A549 (cell line): ENCODE results near the gene SALL4. TPM values are rescaled to one million over a fixed set of nuclear protein-coding genes. Genes with fewer than 3 reads are reported as not detected.

Source experiments
- ATAC-seq, 2 experiments: fragments of 200-7000 bp in 1 of 2; fragments of >200 bp in 1 of 2; cut with Nextera tagmentation in 1 of 2; cut with Tn5 transposase in 1 of 2; 3 replicates each; pipeline versions ENCODE4 v1.8.0 to v1.9.1; 2018 to 2020; ENCODE audit warnings: mild to moderate bottlenecking in 1 of 2, moderate library complexity in 1 of 2
- CTCF ChIA-PET: fragments of 300-600 bp; sonication (Branson Sonifier 250); formaldehyde crosslinking; extraction: SDS; loops from one replicate; lab custom pipeline; 2021; ENCODE audit warnings: antibody characterized with exemption, inconsistent platforms; lab: Yijun Ruan, JAX
- POLR2A ChIA-PET: fragments of 350-600 bp; formaldehyde crosslinking; extraction: SDS; loops from one replicate; lab custom pipeline; 2021; ENCODE audit warnings: antibody characterized with exemption, inconsistent platforms; lab: Yijun Ruan, JAX
- DNase-seq, 2 experiments: peaks; one replicate each; pipeline versions ENCODE4 v3.0.0 to v3.0.0-alpha.2; 2011 to 2016; ENCODE audit warnings: low read depth in 1 of 2, low spot score in 1 of 2
- FAIRE-seq: peaks from 2 replicates; lab custom pipeline; 2011; peaks lifted over from hg19 to GRCh38; lab: Jason Lieb, UNC
- H3K27ac ChIP-seq, 2 experiments: fragments of >200 bp; sonication (Bioruptor Twin); formaldehyde crosslinking; 3 replicates each; pipeline ENCODE4 v1.5.1; 2016 to 2017
- H3K4me1 ChIP-seq: fragments of >200 bp; sonication (Bioruptor Twin); formaldehyde crosslinking; 3 replicates; pipeline ENCODE4 v1.6.1; 2016
- H3K4me2 ChIP-seq: fragments of >200 bp; sonication (Bioruptor Twin); formaldehyde crosslinking; 3 replicates; pipeline ENCODE4 v1.6.1; 2016
- H3K4me3 ChIP-seq: fragments of >200 bp; sonication (Bioruptor Twin); formaldehyde crosslinking; 3 replicates; pipeline ENCODE4 v1.5.1; 2016
- H3K9me3 ChIP-seq: fragments of >200 bp; sonication (Bioruptor Twin); formaldehyde crosslinking; 3 replicates; pipeline ENCODE4 v1.6.1; 2016
- BCL3 ChIP-seq: fragments of >200 bp; sonication (Bioruptor Twin); formaldehyde crosslinking; IDR thresholded peaks from 3 replicates; pipeline ENCODE4 v1.6.1; 2016
- CEBPB ChIP-seq, 2 experiments: fragments of >200 bp in 1 of 2; sonication (Bioruptor Twin) in 1 of 2; formaldehyde crosslinking in 1 of 2; IDR thresholded peaks; 2 replicates each; pipeline ENCODE4 v1.6.1; 2012 to 2016
- CHD4 ChIP-seq: fragments of 200-600 bp; sonication (generic); IDR thresholded peaks from 2 replicates; pipeline ENCODE4 v1.6.1; 2016; ENCODE audit warnings: antibody characterized with exemption, mild to moderate bottlenecking, borderline replicate concordance
- EP300 ChIP-seq, 2 experiments: fragments of >200 bp; sonication (Bioruptor Twin); formaldehyde crosslinking; IDR thresholded peaks; 2 replicates in 1 of 2; 3 replicates in 1 of 2; pipeline ENCODE4 v1.6.1; 2016 to 2017
- FOSL2 ChIP-seq, 2 experiments: fragments of 450-650 bp in 1 of 2; fragments of >200 bp in 1 of 2; sonication (Bioruptor Twin) in 1 of 2; formaldehyde crosslinking; IDR thresholded peaks; 2 replicates each; pipeline versions ENCODE4 v1.5.0 to v1.6.1; 2016 to 2020; ENCODE audit warnings: mild to moderate bottlenecking in 1 of 2, moderate library complexity in 1 of 2
- GATA3 ChIP-seq: IDR thresholded peaks from 2 replicates; pipeline ENCODE4 v1.6.1; 2012; ENCODE audit warnings: borderline replicate concordance
- HDAC2 ChIP-seq: fragments of 200-600 bp; sonication (generic); IDR thresholded peaks from 2 replicates; pipeline ENCODE4 v1.6.1; 2016
- HOXB13 ChIP-seq: fragments of 250-450 bp; sonication (Bioruptor Pico); IDR thresholded peaks from 2 replicates; pipeline ENCODE4 v1.5.0; 2020; ENCODE audit warnings: low read depth, mild to moderate bottlenecking, moderate library complexity
- JUN ChIP-seq, 2 experiments: fragments of >200 bp; sonication (Bioruptor Twin); formaldehyde crosslinking; IDR thresholded peaks; 2 replicates in 1 of 2; 3 replicates in 1 of 2; pipeline ENCODE4 v1.6.1; 2016 to 2017
- JUNB ChIP-seq: fragments of >200 bp; sonication (Bioruptor Twin); formaldehyde crosslinking; IDR thresholded peaks from 2 replicates; pipeline ENCODE4 v1.6.1; 2016
- KDM1A ChIP-seq: fragments of 200-600 bp; sonication (generic); IDR thresholded peaks from 2 replicates; pipeline ENCODE4 v1.6.1; 2016; ENCODE audit warnings: low read depth, mild to moderate bottlenecking
- MAFK ChIP-seq: fragments of 450-650 bp; IDR thresholded peaks from 2 replicates; pipeline ENCODE4 v1.6.1; 2014; ENCODE audit not compliant: partially characterized antibody
- NPAS2 ChIP-seq: fragments of 250-450 bp; sonication (Bioruptor Pico); IDR thresholded peaks from 2 replicates; pipeline ENCODE4 v1.8.0; 2022; ENCODE audit warnings: mild to moderate bottlenecking, moderate library complexity, borderline replicate concordance
- NR3C1 ChIP-seq: fragments of >200 bp; sonication (Bioruptor Twin); formaldehyde crosslinking; IDR thresholded peaks from 3 replicates; pipeline ENCODE4 v1.6.1; 2017
- PBX3 ChIP-seq: IDR thresholded peaks from 2 replicates; pipeline ENCODE4 v1.6.1; 2012
- POLR2AphosphoS2 ChIP-seq: conservative IDR thresholded peaks from 2 replicates; pipeline ENCODE4 v1.6.1; 2012; ENCODE audit warnings: low read length, improper control_type of control experiment, inconsistent platforms
- RARB ChIP-seq: fragments of 250-450 bp; sonication (Bioruptor Pico); IDR thresholded peaks from 2 replicates; pipeline ENCODE4 v1.8.0; 2021; ENCODE audit warnings: mild to moderate bottlenecking, moderate library complexity
- SMC3 ChIP-seq: fragments of >200 bp; sonication (Bioruptor Twin); formaldehyde crosslinking; IDR thresholded peaks from 3 replicates; pipeline ENCODE4 v1.6.1; 2018; ENCODE audit warnings: inconsistent platforms
- SREBF2 ChIP-seq: fragments of 450-650 bp; IDR thresholded peaks from 2 replicates; pipeline ENCODE4 v1.6.1; 2014; ENCODE audit warnings: mild to moderate bottlenecking, moderate library complexity
- TFCP2L1 ChIP-seq: fragments of 250-450 bp; sonication (Bioruptor Pico); IDR thresholded peaks from 2 replicates; pipeline ENCODE4 v1.5.0; 2021; ENCODE audit warnings: mild to moderate bottlenecking
- TP53 ChIP-seq: fragments of 250-450 bp; sonication (Bioruptor Pico); IDR thresholded peaks from 2 replicates; pipeline ENCODE4 v1.5.0; 2021; ENCODE audit warnings: mild to moderate bottlenecking, moderate library complexity
- ZC3H11A ChIP-seq: fragments of 450-650 bp; IDR thresholded peaks from 2 replicates; pipeline ENCODE4 v1.6.1; 2014; ENCODE audit warnings: antibody characterized with exemption, mild to moderate bottlenecking
- ZFP36 ChIP-seq: fragments of 450-650 bp; IDR thresholded peaks from 2 replicates; pipeline ENCODE4 v1.6.1; 2014; ENCODE audit warnings: borderline replicate concordance; ENCODE audit not compliant: partially characterized antibody
- ZSCAN20 ChIP-seq: fragments of 250-450 bp; sonication (Bioruptor Pico); IDR thresholded peaks from 2 replicates; pipeline ENCODE4 v1.8.0; 2022; ENCODE audit warnings: mild to moderate bottlenecking, moderate library complexity
- WGBS: methylation state at CpG from one replicate; pipeline ENCODE4 v1.1.6; 2017; ENCODE audit errors: missing lambda C conversion rate; 5-methylcytosine and 5-hydroxymethylcytosine counted together
- polyA plus RNA-seq, 4 experiments: library from polyadenylated mRNA; depleted of rRNA in 3 of 4; stranded (reverse); fragments of >200 nt; fragmentation: RNase III in 1 of 4; extraction: RNeasy Plus Mini Kit Qiagen cat#74134 plus additional on column Dnase treatment in 1 of 4; gene quantifications; 2 replicates in 3 of 4; 3 replicates in 1 of 4; pipeline ENCODE4 v1.2.3, GENCODE V29; 2011 to 2017

Gene SALL4
- polyA plus RNA-seq, 2 of the 4 experiments (the other 2 are of a cell fraction), result 2.3 to 7.6 TPM

DNA sequence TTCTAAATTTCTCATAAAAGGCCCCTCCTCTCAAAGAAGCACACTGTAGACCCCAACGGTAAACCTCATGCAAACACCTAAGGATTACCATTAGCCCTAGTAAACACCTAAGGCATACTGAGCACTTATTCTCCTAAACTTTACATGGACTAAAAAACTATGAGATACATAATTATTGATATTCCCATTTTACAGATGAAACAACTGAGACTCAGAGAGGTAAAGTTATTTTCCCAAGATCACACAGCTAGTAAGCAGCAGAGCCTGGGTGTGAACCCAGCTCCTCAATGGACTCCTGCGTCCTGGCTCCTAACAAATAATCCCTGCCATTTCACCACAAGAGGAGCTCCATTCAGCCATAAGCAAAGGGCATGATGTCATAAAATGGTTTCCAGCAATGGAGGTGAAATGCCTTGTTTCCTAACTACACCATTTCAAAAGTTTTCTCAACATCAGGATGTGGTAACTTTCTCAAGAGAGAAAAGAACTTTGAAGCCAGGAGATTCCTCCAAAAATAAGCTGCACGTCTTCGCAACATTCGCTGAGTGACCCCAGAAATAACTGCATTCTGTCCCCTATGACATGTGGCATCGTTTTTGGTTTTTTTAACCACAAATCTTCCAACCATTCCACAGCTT lies 38.2 kb downstream of the SALL4 start:
- ATAC-seq, result no peak
- no peak overlapping the region for H3K4me2 ChIP-seq
- H3K4me3 ChIP-seq, result no peak overlapping the region
- ChIA-PET POLR2A (no interaction called here), CTCF (interaction anchor here (1.3 to 2.5 kb wide), 4 partner anchors 15 to 63 kb away, joined by 4 to 9 read pairs (median 6); no protein-coding TSS in a partner anchor)
- no peaks in the 10 kb centered on the region for H3K9me3 ChIP-seq
- no peak for FAIRE-seq
- H3K27ac ChIP-seq, result no peak overlapping the region
- H3K4me1 ChIP-seq, result peaks cover 27% of the 10 kb centered on the region
- DNase-seq, result peak in 1 of 2 experiments; percentile 45
- TF ChIP-seq ZC3H11A (no peak), KDM1A (peak; percentile 88), MAFK (no peak), RARB (CRISPR knock-in tag) (no peak), HDAC2 (peak; percentile 85; the same call in 1 of the 2 replicates), CHD4 (peak; percentile 69; the same call in 1 of the 2 replicates)
- 88% methylated on average over 6 of the region's 6 CpGs for WGBS

DNA sequence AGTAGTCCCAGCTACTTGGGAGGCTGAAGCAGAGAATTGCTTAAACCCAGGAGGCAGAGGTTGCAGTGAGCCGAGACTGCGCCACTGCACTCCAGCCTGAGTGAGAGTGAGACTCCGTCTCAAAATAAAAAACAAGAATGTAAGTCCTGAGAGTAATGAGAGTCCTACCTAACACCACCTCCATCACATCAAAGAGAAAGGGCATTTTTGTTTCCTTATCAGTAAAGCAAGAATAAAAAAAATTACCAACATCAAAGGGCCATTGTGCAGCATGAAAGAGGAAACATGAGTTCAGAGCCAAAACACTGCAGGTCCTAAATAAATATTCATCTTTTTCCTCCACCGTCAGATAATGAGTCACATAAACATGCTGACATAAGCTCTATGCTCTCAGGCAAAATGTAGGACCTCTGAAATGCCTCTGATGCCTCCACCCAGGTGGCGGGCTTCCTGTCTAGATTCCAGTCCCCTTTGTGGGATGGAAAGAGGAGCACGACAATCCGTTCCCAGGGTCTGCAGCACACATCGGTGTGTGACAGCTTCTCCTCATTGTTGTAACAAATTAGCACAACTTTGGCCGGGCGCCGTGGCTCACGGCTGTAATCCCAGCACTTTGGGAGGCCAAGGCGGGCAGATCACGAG lies 41.3 kb downstream of the SALL4 start:
- peaks cover 26% of the 10 kb centered on the region for H3K4me1 ChIP-seq
- peak overlapping the region; percentile 33 for H3K4me2 ChIP-seq
- ATAC-seq, result peak; percentile 61 to 70; a peak in 5 of 6 replicates
- CTCF ChIA-PET, result interaction anchor here (1.0 to 1.4 kb wide), 2 partner anchors 39 to 60 kb away, joined by 3 to 5 read pairs; no protein-coding TSS in a partner anchor
- no peak overlapping the region for H3K4me3 ChIP-seq
- H3K27ac ChIP-seq, result peak overlapping the region; percentile 29 to 74; a peak in 3 of 6 replicates
- TF ChIP-seq MAFK (peak; percentile 98), FOSL2 (IDR thresholded peaks at IDR 0.05) (0 out of 2 replicates have a peak, but pooled peaks have one; percentile 14), FOSL2 (CRISPR knock-in tag; IDR thresholded peaks at IDR 0.05) (peak; percentile 53), EP300 (IDR thresholded peaks at IDR 0.05) (peak; percentile 26 to 69; a peak in 2 of 5 replicates), ZFP36 (no peak), HDAC2 (no peak), TFCP2L1 (CRISPR knock-in tag) (no peak), SREBF2 (no peak), PBX3 (no peak), TP53 (CRISPR knock-in tag) (no peak), JUNB (0 out of 2 replicates have a peak, but pooled peaks have one; percentile 28), SMC3 (no peak), POLR2AphosphoS2 (no peak), GATA3 (peak; percentile 64), JUN (IDR thresholded peaks at IDR 0.05) (0 out of 5 replicates have a peak, but pooled peaks of 1 of the 2 experiments have one; percentile 21)
- TF ChIP-seq, all 56 proteins: peak for 6
- DNase-seq (peak in 1 of 2 experiments; percentile 79), FAIRE-seq (no peak)
- POLR2A ChIA-PET, result interaction anchor here (0.5 kb wide), 1 partner anchor 100 kb away, joined by 3 read pairs; no protein-coding TSS in a partner anchor
- no peaks in the 10 kb centered on the region for H3K9me3 ChIP-seq
- 76% methylated on average over 14 of the region's 14 CpGs for WGBS

- CTCF ChIA-PET, result interaction anchor here (1.4 to 1.6 kb wide), 2 partner anchors 59 kb away, joined by 5 to 6 read pairs; no protein-coding TSS in a partner anchor
- no peak for TF ChIP-seq NR3C1
- TF ChIP-seq GATA3, result no peak
- no peak for TF ChIP-seq NPAS2 (CRISPR knock-in tag)
- TF ChIP-seq ZFP36, result no peak
- no peak for TF ChIP-seq ZSCAN20 (CRISPR knock-in tag)
- TF ChIP-seq BCL3, result no peak
- no peak for TF ChIP-seq CEBPB (IDR thresholded peaks at IDR 0.05)
- TF ChIP-seq HOXB13 (CRISPR knock-in tag), result no peak
- no peak overlapping the region for H3K4me3 ChIP-seq
- POLR2A ChIA-PET, result no interaction called here
- ATAC-seq (no peak), DNase-seq (no peak), FAIRE-seq (no peak)
- WGBS, result 86% methylated on average over 14 of the region's 14 CpGs
- H3K4me1 ChIP-seq, result peaks cover 25% of the 10 kb centered on the region
- no peak overlapping the region for H3K4me2 ChIP-seq
- H3K27ac ChIP-seq, result peak overlapping the region in 1 of 2 experiments; percentile 74; a peak in 3 of 6 replicates
- no peaks in the 10 kb centered on the region for H3K9me3 ChIP-seq
Measured at GRCh38 chr20:51759769-51760510, 42.4 kb downstream of the SALL4 start.
